KBM-7 (cell line): ENCODE data around the gene JAK2.

Source experiments
- DNase-seq: peaks from one replicate; pipeline ENCODE4 v3.0.0-alpha.2; 2015
- in situ Hi-C: fragments of 300-500 bp; cut with MboI; formaldehyde crosslinking; loops from 2 replicates; pipeline ENCODE4 v1.14.3; 2020; ENCODE audit warnings: low sequenced_read_pairs, low pct_unique_long_range_greater_than_20kb, mixed read lengths

JAK2 gene

DNA sequence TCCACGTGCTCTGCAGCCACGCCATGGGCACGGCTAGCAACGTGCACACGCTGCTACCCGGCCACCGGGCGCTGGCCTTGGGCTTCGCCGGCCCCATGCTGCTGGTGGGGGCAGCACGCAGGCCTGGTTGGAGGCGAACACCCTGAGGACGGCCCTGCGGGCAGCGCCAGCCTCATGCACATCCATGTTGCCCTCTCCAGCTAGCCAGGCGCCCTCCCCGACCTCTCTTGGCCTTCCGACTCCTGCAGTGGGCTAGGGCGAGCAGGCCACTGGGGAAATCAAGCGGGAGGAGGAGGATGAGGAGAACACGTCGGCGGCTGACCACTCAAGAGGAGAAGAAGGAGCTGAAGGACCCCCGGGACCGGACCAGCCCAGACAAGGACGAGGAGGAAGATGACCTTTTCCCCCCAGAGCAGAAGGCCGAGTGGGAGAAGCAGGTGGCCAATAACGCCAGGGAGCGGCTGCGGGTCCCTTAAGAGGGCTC lies 127.1 kb downstream of the JAK2 start:
- DNase-seq: no peak
- in situ Hi-C loops: no loop called here

DNA sequence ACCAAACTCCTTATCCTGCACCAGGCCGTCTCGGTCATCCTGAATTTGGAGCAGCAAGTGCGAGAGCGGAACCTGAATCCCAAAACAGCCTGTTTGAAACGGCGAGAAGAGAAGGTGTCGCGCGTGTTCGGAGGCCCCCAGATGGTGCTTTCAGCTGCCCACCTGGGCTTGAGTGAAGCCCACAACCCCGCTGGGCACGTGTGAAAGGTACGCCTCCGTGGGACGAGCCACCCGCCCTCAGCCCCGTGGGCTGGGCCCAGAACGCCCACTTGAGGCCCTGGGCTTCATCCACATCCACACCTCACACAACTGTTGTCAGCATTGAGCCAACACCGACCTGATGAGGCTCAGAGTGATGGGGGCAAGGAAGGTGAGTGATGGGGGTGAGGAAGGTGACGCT lies 127.6 kb downstream of the JAK2 start:
- no peak for DNase-seq
- in situ Hi-C loops: no loop called here

DNA sequence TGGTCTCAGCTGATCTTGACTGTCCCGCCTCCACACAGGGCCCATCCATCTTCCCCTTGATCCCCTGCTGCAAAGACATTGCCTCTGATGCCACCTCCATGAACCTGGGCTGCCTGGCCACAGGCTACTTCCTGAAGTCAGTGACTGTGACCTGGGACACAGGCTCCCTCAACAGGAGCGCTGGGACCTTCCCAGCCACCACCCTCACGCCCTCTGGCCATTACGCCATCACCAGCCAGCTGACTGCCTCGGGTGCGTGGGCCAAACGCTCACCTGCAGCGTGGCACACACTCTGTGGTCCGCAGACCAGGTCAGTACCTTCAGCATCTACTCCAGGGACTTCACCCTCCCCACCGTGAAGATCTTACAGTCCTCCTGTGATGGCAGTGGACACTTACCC lies 128.5 kb downstream of the JAK2 start:
- in situ Hi-C loops: no loop called here
- DNase-seq: no peak

DNA sequence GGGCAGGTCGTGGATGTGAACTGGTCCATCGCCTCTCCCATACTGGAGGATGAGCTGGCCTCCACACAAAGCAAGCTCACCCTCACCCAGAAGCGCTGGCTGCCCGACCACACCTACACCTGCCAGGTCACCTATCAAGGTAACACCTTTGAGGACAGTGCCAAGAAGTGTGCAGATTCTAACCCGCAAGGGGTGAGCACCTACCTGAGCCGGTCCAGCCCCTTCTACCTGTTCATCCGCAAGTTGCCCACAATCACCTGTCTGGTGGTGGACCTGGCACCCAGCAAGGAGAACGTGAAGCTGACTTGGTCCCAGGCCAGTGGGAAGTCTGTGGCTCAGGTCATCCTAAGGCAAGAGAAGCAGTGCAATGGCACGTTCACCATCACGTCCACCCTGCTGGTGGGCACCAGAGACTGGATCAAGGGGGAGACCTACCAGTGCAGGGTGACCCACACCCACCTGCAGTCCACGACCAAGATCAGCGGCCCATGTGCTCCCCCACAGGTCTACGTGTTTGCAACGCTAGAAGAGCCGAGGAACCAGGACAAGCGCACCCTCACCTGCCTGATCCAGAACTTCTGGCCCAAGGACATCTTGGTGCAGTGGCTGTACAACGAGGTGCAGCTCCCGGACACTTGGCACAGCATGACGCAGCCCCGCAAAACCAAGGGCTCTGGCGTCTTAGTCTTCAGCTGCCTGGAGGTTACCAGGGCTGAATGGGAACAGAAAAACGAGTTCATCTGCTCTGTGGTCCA lies 129.1 kb downstream of the JAK2 start:
- in situ Hi-C loops: no loop called here
- DNase-seq: no peak

DNA sequence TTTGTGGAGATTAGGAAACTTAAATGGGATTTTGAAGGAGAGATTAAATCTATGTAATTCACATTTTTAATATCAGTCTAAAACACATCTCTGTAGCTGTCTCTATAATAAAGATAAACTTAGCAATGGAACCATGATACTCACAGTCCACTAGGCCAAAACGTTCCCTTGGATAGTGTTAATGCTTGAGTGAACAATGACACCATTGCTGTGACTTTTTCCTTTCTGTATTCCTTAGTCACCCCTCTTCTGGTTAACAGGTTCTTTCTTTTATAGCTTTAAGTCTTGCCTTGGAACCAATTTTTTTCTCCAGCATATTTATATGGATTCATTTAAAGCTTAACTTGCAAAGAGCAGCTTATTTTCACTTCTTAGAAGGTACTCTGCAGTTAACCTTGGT lies 137.0 kb downstream of the JAK2 start:
- in situ Hi-C loops: no loop called here

DNA sequence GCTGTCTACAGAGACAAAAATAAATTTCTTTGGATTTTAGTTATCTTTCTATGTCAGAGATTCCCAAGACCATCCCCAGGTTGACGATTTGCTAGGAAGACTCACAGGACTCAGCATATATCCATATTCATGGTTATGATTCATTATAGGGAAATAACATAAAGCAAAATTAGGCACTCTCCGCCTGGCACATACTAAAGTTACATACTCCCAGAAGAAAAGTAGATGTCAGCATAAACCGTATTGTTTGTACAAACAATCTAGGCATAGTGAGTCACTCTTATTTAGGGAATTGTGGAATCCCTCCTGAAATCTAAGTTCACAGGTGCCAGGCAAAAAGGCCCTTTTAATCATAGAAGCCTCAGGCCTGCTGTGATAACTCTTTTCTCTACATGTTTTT lies 137.4 kb downstream of the JAK2 start:
- in situ Hi-C loops: no loop called here
- no peak for DNase-seq

More for the DNA sequence above, 137.0 kb downstream of the JAK2 start:
- no peak for DNase-seq

DNA sequence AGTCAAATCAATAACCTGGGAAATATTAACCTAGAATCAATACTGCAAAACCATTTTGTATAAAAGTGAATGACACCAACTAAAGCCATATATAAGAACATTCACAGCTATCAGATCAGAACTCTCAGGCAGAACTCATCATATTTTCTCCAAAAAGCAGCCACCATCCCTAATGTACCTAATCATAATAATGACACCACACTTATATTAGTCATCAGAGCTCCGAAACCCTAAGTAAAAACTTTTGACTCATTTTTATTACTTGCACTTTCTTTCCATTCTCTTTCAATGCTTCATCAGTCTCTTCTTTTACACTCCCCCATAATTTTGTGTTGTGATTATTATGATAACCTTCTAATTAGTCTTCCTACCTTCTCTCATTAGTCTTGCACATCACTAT lies 155.1 kb downstream of the JAK2 start:
- in situ Hi-C loops: no loop called here
- DNase-seq: no peak

DNA sequence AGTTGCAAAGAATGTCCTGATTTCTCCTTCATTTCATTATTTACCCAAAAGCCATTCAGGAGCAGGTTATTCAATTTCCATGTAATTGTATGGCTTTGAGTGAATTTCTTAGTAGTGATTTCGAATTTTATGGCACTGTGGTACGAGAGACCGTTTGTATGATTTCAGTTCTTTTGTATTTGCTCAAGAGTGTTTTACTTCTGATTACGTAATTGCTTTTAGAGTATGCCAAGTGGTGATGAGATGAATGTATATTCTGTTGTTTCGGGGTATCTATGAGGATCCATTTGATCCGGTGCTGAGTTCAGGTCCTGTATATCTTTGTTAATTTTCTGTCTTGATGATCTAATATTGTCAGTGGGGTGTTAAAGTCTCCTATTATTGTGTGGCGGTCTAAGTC lies 159.1 kb downstream of the JAK2 start:
- DNase-seq: no peak
- in situ Hi-C loops: no loop called here

DNA sequence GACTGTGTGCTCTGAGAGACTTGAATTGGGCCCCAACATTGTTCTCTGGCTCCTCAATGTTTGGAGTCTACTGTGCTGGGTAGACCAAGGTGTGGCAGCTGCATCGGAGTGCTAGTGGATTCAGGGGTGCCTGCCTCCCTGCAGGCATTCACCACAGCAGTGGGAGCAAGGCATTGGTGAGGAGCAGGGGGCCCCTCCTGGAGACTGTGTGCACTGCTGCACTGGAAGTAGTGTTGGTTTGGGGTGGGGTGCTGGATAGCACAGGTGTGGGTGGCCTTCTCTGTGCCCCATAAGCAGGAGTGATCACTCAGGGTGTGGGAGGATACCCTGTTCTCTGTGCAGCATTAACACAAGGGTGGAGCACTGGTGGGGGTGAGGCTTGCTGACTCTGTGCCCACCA lies 161.2 kb downstream of the JAK2 start:
- in situ Hi-C loops: no loop called here
- DNase-seq: no peak
